ENCODE results near the gene SORL1-AS1.

Gene SORL1-AS1

DNA sequence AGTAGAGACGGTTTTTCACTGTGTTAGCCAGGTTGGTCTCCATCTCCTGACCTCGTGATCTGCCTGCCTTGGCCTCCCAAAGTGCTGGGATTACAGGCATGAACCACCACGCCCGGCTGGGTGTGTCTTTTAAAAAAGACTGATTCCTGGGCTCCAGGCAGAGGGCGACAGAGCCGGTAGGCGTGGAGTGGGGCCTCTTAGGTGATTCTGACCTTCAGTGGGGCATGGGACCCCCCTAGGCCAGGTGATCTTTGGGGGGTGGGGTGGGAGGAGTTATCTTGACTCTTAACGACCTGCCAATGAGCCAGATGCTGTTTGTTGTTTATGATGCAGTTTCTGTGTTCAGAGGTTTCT, 12.9 kb upstream of the SORL1-AS1 start:
- WGBS (ENCODE audit: insufficient coverage, insufficient replicate concordance, low lambda C conversion rate, missing lambda C conversion rate): 19% methylated on average over 8 of the region's 8 CpGs
- H3K4me3 ChIP-seq: peak overlapping the region; percentile 57
- peaks cover 84% of the 10 kb centered on the region for H3K4me1 ChIP-seq (ENCODE audit: control insufficient read depth, insufficient read depth, low read length)
- peaks cover 10 to 13% of the 10 kb centered on the region in 2 experiments; a peak in 3 of 4 replicates for H3K36me3 ChIP-seq (ENCODE audit: control insufficient read depth in 2 of 2, insufficient read depth in 2 of 2, low read length in 1 of 2)
- peak overlapping the region; percentile 50 for H3K4me2 ChIP-seq (ENCODE audit: control insufficient read depth, insufficient read depth)
- intact Hi-C loops (cut with micrococcal nuclease; ENCODE audit: unreplicated experiment): loop anchor here (1.0 kb wide), 1 partner anchor 125 kb away; no protein-coding TSS in a partner anchor
- SMC1A ChIA-PET (ENCODE audit: uncharacterized antibody, unreplicated experiment): interaction anchor here (0.7 to 15.0 kb wide), 23 partner anchors 9 to 149 kb away, joined by 3 to 266 read pairs (median 6); partner anchors contain the start of genes SORL1 and SORL1-AS1
- no peak for ATAC-seq
- H3K79me2 ChIP-seq (ENCODE audit: control insufficient read depth, insufficient read depth, low read length): peaks cover 95% of the 10 kb centered on the region
- H3K9ac ChIP-seq (ENCODE audit: control insufficient read depth, insufficient read depth, low read length): peak overlapping the region; percentile 32
- peak overlapping the region; percentile 83 for H3K27ac ChIP-seq (ENCODE audit: control insufficient read depth, insufficient read depth)
- BruUV-seq (replicated peaks): no TSS peak
- CTCF ChIA-PET: interaction anchor here (1.1 to 4.0 kb wide), 10 partner anchors 9 to 144 kb away, joined by 3 to 21 read pairs (median 5); partner anchors contain the start of genes SORL1 and SORL1-AS1
- H3K9me3 ChIP-seq (replicated peaks; ENCODE audit: control insufficient read depth, insufficient read depth, low read length): no peaks in the 10 kb centered on the region
- H4K20me1 ChIP-seq (ENCODE audit: control insufficient read depth, insufficient read depth): no peaks in the 10 kb centered on the region
- in situ Hi-C loops (cut with MboI): loop anchor here (25.0 kb wide), 1 partner anchor 1597 kb away; the partner anchor contains the start of gene HSPA8
- POLR2A ChIA-PET: interaction anchor here (0.5 to 7.9 kb wide), 9 partner anchors 9 to 133 kb away, joined by 4 to 86 read pairs (median 8); partner anchors contain the start of genes SORL1 and SORL1-AS1
- DNase-seq (ENCODE audit: low read depth, low spot score): no peak
- H3K27me3 ChIP-seq (replicated peaks in 1 of 2; ENCODE audit: control insufficient read depth in 2 of 2, insufficient read depth in 2 of 2, low read length in 1 of 2): no peaks in the 10 kb centered on the region
- no peak overlapping the region for H2AFZ ChIP-seq (ENCODE audit: control insufficient read depth, low read depth, low read length)
- RAD21 ChIA-PET (ENCODE audit: unreplicated experiment): interaction anchor here (0.7 to 10.9 kb wide), 15 partner anchors 9 to 146 kb away, joined by 3 to 232 read pairs (median 10); partner anchors contain the start of genes SORL1 and SORL1-AS1
- no peak for FAIRE-seq
- TF ChIP-seq NR2F1 (conservative IDR thresholded peaks at IDR 0.05) (0 out of 2 replicates have a peak, but pooled peaks have one; percentile 21), SREBF1 (IDR thresholded peaks at IDR 0.05; ENCODE audit: low read length) (no peak), ZZZ3 (IDR thresholded peaks at IDR 0.05; ENCODE audit: control insufficient read depth, insufficient read length, low read depth) (no peak), SPI1 (IDR thresholded peaks at IDR 0.05; ENCODE audit: borderline replicate concordance, insufficient read depth, low read depth, low read length) (no peak), STAT1 (conservative IDR thresholded peaks at IDR 0.05) (no peak), IKZF2 (IDR thresholded peaks at IDR 0.05) (no peak), ZNF217 (IDR thresholded peaks at IDR 0.05) (peak; percentile 28; the same call in 1 of the 2 replicates), EZH2 (IDR thresholded peaks at IDR 0.05; ENCODE audit: borderline replicate concordance, control insufficient read depth, low read depth, low read length) (no peak), BRCA1 (IDR thresholded peaks at IDR 0.05; ENCODE audit: low read depth, low read length) (no peak), RCOR1 (conservative IDR thresholded peaks at IDR 0.05; ENCODE audit: low read depth, low read length) (no peak)
- TF ChIP-seq, protein P1, sequence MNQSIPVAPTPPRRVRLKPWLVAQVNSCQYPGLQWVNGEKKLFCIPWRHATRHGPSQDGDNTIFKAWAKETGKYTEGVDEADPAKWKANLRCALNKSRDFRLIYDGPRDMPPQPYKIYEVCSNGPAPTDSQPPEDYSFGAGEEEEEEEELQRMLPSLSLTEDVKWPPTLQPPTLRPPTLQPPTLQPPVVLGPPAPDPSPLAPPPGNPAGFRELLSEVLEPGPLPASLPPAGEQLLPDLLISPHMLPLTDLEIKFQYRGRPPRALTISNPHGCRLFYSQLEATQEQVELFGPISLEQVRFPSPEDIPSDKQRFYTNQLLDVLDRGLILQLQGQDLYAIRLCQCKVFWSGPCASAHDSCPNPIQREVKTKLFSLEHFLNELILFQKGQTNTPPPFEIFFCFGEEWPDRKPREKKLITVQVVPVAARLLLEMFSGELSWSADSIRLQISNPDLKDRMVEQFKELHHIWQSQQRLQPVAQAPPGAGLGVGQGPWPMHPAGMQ (IDR thresholded peaks at IDR 0.05; ENCODE audit: borderline replicate concordance): no peak
- TF ChIP-seq, protein P2, sequence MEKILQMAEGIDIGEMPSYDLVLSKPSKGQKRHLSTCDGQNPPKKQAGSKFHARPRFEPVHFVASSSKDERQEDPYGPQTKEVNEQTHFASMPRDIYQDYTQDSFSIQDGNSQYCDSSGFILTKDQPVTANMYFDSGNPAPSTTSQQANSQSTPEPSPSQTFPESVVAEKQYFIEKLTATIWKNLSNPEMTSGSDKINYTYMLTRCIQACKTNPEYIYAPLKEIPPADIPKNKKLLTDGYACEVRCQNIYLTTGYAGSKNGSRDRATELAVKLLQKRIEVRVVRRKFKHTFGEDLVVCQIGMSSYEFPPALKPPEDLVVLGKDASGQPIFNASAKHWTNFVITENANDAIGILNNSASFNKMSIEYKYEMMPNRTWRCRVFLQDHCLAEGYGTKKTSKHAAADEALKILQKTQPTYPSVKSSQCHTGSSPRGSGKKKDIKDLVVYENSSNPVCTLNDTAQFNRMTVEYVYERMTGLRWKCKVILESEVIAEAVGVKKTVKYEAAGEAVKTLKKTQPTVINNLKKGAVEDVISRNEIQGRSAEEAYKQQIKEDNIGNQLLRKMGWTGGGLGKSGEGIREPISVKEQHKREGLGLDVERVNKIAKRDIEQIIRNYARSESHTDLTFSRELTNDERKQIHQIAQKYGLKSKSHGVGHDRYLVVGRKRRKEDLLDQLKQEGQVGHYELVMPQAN (conservative IDR thresholded peaks at IDR 0.05): no peak
- TF ChIP-seq, protein P3, sequence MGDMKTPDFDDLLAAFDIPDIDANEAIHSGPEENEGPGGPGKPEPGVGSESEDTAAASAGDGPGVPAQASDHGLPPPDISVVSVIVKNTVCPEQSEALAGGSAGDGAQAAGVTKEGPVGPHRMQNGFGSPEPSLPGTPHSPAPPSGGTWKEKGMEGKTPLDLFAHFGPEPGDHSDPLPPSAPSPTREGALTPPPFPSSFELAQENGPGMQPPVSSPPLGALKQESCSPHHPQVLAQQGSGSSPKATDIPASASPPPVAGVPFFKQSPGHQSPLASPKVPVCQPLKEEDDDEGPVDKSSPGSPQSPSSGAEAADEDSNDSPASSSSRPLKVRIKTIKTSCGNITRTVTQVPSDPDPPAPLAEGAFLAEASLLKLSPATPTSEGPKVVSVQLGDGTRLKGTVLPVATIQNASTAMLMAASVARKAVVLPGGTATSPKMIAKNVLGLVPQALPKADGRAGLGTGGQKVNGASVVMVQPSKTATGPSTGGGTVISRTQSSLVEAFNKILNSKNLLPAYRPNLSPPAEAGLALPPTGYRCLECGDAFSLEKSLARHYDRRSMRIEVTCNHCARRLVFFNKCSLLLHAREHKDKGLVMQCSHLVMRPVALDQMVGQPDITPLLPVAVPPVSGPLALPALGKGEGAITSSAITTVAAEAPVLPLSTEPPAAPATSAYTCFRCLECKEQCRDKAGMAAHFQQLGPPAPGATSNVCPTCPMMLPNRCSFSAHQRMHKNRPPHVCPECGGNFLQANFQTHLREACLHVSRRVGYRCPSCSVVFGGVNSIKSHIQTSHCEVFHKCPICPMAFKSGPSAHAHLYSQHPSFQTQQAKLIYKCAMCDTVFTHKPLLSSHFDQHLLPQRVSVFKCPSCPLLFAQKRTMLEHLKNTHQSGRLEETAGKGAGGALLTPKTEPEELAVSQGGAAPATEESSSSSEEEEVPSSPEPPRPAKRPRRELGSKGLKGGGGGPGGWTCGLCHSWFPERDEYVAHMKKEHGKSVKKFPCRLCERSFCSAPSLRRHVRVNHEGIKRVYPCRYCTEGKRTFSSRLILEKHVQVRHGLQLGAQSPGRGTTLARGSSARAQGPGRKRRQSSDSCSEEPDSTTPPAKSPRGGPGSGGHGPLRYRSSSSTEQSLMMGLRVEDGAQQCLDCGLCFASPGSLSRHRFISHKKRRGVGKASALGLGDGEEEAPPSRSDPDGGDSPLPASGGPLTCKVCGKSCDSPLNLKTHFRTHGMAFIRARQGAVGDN (IDR thresholded peaks at IDR 0.05): no peak
- TF ChIP-seq, protein P4, sequence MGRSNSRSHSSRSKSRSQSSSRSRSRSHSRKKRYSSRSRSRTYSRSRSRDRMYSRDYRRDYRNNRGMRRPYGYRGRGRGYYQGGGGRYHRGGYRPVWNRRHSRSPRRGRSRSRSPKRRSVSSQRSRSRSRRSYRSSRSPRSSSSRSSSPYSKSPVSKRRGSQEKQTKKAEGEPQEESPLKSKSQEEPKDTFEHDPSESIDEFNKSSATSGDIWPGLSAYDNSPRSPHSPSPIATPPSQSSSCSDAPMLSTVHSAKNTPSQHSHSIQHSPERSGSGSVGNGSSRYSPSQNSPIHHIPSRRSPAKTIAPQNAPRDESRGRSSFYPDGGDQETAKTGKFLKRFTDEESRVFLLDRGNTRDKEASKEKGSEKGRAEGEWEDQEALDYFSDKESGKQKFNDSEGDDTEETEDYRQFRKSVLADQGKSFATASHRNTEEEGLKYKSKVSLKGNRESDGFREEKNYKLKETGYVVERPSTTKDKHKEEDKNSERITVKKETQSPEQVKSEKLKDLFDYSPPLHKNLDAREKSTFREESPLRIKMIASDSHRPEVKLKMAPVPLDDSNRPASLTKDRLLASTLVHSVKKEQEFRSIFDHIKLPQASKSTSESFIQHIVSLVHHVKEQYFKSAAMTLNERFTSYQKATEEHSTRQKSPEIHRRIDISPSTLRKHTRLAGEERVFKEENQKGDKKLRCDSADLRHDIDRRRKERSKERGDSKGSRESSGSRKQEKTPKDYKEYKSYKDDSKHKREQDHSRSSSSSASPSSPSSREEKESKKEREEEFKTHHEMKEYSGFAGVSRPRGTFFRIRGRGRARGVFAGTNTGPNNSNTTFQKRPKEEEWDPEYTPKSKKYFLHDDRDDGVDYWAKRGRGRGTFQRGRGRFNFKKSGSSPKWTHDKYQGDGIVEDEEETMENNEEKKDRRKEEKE (IDR thresholded peaks at IDR 0.05): no peak
